DND-41 (cell line): ENCODE results near the gene CT55.

ENCODE experiments used
- EZH2 ChIP-seq: IDR thresholded peaks from 3 replicates; pipeline ENCODE4 v1.6.1; 2012; ENCODE audit warnings: borderline replicate concordance, low read depth, mild to moderate bottlenecking, moderate library complexity, low read length, inconsistent platforms; ENCODE audit not compliant: severe bottlenecking
- TF ChIP-seq, protein P1 (sequence below): IDR thresholded peaks from 2 replicates; pipeline ENCODE4 v1.5.1; 2012; ENCODE audit warnings: borderline replicate concordance, low read length, moderate library complexity, mild to moderate bottlenecking; ENCODE audit not compliant: poor library complexity, severe bottlenecking; ENCODE audit errors: extremely low read depth

DNA sequence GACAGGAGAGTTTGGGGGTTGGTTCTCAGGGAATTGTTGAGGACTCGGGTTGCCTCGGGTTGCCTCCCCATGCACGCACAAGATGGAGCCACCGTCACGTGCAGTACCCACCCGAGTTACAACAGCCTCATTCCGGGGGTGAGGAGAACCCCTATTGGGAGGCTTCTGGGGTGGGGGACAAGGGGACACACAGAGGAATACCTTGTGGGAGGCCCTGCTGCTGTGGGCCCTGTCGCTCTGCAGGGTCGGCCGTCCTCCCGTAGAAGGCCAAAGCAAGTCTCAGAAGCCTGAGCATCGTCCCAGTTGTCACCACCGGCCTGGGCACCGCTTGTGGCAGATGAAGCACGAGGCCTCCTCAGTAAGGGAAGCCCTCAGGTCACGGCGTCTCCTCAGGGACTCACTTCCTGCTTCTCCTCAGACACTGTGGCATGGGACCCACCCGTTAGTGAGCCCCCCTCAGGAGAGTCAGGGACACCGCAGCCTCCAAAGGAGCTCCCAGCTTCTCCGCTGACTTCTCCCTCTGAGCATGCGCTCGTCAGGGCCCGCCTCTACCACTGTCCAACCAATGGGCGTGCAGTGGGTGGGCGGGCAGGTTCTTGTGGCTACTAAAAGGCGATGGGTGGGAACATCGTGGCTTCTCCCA, at the start of gene CT55:
- TF ChIP-seq, protein P1, sequence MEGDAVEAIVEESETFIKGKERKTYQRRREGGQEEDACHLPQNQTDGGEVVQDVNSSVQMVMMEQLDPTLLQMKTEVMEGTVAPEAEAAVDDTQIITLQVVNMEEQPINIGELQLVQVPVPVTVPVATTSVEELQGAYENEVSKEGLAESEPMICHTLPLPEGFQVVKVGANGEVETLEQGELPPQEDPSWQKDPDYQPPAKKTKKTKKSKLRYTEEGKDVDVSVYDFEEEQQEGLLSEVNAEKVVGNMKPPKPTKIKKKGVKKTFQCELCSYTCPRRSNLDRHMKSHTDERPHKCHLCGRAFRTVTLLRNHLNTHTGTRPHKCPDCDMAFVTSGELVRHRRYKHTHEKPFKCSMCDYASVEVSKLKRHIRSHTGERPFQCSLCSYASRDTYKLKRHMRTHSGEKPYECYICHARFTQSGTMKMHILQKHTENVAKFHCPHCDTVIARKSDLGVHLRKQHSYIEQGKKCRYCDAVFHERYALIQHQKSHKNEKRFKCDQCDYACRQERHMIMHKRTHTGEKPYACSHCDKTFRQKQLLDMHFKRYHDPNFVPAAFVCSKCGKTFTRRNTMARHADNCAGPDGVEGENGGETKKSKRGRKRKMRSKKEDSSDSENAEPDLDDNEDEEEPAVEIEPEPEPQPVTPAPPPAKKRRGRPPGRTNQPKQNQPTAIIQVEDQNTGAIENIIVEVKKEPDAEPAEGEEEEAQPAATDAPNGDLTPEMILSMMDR = no peak
- TF ChIP-seq EZH2 = no peak
